Adipocyte (in vitro differentiated cells): ENCODE data around the gene LAMTOR5.
A peak's percentile ranks its signal among the peaks of the same experiment; 100 is the strongest.

Experiments
- DNase-seq: peaks from one replicate; pipeline ENCODE4 v3.0.0-alpha.2; 2015; ENCODE audit warnings: low read depth
- H3K27me3 ChIP-seq: replicated peaks from 2 replicates; pipeline ENCODE4 v1.7.0; 2013; ENCODE audit warnings: mild to moderate bottlenecking, low read length, moderate library complexity; ENCODE audit not compliant: control insufficient read depth, insufficient read depth
- H3K36me3 ChIP-seq: 2 replicates; pipeline ENCODE4 v1.7.0; 2013; ENCODE audit warnings: low read length, mild to moderate bottlenecking, moderate library complexity; ENCODE audit not compliant: control insufficient read depth, insufficient read depth, severe bottlenecking
- H3K4me1 ChIP-seq: 2 replicates; pipeline ENCODE4 v1.7.0; 2013; ENCODE audit warnings: mild to moderate bottlenecking, low read length, moderate library complexity; ENCODE audit not compliant: control insufficient read depth, insufficient read depth
- H3K4me3 ChIP-seq: 2 replicates; pipeline ENCODE4 v1.7.0; 2013; ENCODE audit warnings: mild to moderate bottlenecking, low read length, moderate library complexity
- H3K9ac ChIP-seq: 2 replicates; pipeline ENCODE4 v1.7.0; 2013; ENCODE audit warnings: mild to moderate bottlenecking, low read length, moderate library complexity
- H3K9me3 ChIP-seq: 2 replicates; pipeline ENCODE4 v1.7.0; 2013; ENCODE audit warnings: mild to moderate bottlenecking, low read length, moderate library complexity; ENCODE audit not compliant: control insufficient read depth

Gene LAMTOR5

DNA sequence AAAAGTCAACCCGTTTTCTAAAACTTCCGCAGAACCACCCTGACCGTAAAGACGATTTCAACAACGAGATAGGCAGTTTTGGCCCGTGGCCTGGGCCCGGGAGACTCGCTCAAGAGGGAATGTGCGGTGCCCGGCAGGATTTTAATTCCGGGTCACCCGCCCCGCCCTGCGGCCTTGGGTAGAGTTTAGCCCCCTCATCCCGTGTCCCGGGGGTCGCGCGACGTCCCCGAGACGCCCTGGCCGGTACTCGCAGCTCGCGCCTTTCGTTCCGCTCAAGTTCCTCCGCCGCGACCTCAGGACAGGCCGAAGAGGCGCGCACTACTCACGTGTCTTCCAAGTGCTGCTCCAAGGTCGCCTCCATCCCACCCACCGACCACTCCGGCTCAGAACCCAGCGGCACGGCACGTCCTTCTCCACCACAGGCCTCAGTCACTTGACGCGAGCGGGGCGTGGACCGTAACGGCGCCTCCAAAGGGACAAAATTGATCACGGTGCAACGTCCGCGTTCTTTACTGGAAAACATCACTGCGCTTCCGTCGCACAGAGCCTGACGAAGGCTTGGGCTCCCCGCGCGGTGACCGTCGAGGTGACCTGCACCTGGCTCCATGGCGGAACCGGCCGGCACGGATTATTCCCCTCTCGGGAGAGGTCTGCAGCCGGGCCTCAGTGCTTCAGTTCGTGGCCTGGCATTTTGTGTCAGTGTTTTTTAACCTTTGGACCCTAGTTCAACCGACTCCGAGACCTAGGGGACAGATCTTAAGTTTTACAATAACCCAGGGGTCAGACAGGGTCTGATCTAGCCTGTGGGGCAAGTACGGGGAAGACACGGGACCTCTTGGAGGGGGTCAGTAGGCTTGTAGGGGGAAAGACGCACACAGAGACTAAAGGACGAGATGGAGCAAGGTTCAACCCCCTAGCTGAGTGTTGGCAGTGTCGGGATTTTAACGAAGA, at the start of gene LAMTOR5:
Gene LAMTOR5, minus strand, starts transcription at position 435 of the 951 bp plus-strand sequence. Its CDS starts 74 bp downstream, at position 361.
- Histone ChIP-seq H3K4me1 (peaks cover 19% of the 10 kb centered on the region), H3K4me3 (peak within 1 kb of the TSS; percentile 99), H3K9me3 (no peaks in the 10 kb centered on the region), H3K27me3 (no peaks in the 10 kb centered on the region), H3K9ac (peak within 1 kb of the TSS; percentile 98), H3K36me3 (peaks cover 33% of the 10 kb centered on the region)
- peak; percentile 94 for DNase-seq

GRCh38 chr1:110457206-110457605, 49.7 kb upstream of the LAMTOR5 start:
- Histone ChIP-seq H3K4me3 (no peak overlapping the region), H3K9me3 (no peaks in the 10 kb centered on the region), H3K36me3 (no peaks in the 10 kb centered on the region), H3K9ac (no peak overlapping the region), H3K27me3 (peaks cover 37% of the 10 kb centered on the region), H3K4me1 (no peaks in the 10 kb centered on the region)
- DNase-seq, result no peak

- no peaks in the 10 kb centered on the region for H3K36me3 ChIP-seq
- no peak for DNase-seq
- peaks cover 37% of the 10 kb centered on the region for H3K27me3 ChIP-seq
- H3K4me1 ChIP-seq, result peaks cover 4% of the 10 kb centered on the region
- H3K9ac ChIP-seq, result no peak overlapping the region
- no peaks in the 10 kb centered on the region for H3K9me3 ChIP-seq
- H3K4me3 ChIP-seq, result no peak overlapping the region
Observed at GRCh38 chr1:110455151-110455550, 47.7 kb upstream of the LAMTOR5 start.

GRCh38 chr1:110454328-110454727, 46.8 kb upstream of the LAMTOR5 start:
- Histone ChIP-seq H3K9ac (no peak overlapping the region), H3K4me1 (peaks cover 11% of the 10 kb centered on the region), H3K27me3 (peaks cover 37% of the 10 kb centered on the region), H3K4me3 (no peak overlapping the region), H3K9me3 (no peaks in the 10 kb centered on the region), H3K36me3 (no peaks in the 10 kb centered on the region)
- no peak for DNase-seq

DNA sequence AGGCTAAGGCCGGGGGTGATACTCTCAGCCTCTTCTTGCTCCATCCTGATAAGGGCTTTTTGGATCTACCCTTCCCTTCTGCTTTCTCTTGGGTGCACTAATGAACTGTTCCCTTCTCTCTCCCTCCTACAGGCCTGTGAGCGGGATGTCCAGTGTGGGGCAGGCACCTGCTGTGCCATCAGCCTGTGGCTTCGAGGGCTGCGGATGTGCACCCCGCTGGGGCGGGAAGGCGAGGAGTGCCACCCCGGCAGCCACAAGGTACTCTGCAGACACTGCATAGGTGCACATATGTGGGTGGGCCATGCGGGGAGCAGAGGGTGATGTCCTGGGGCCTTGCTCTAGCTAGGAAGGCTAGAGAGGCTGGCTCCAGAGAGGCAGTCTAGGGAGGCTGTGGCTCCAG, 46.3 kb upstream of the LAMTOR5 start:
- no peak for DNase-seq
- H3K27me3 ChIP-seq, result peaks cover 39% of the 10 kb centered on the region
- H3K9ac ChIP-seq, result no peak overlapping the region
- H3K4me3 ChIP-seq, result no peak overlapping the region
- peaks cover 11% of the 10 kb centered on the region for H3K4me1 ChIP-seq
- H3K36me3 ChIP-seq, result no peaks in the 10 kb centered on the region
- H3K9me3 ChIP-seq, result no peaks in the 10 kb centered on the region

- no peak overlapping the region for H3K4me3 ChIP-seq
- no peak for DNase-seq
- no peak overlapping the region for H3K9ac ChIP-seq
- H3K9me3 ChIP-seq, result no peaks in the 10 kb centered on the region
- H3K36me3 ChIP-seq, result no peaks in the 10 kb centered on the region
- H3K4me1 ChIP-seq, result peaks cover 11% of the 10 kb centered on the region
- H3K27me3 ChIP-seq, result peaks cover 48% of the 10 kb centered on the region
Observed at GRCh38 chr1:110452330-110452729, 44.8 kb upstream of the LAMTOR5 start.

- Histone ChIP-seq H3K36me3 (no peaks in the 10 kb centered on the region), H3K27me3 (peaks cover 51% of the 10 kb centered on the region), H3K9me3 (no peaks in the 10 kb centered on the region), H3K4me1 (peaks cover 11% of the 10 kb centered on the region), H3K9ac (no peak within 1 kb of the TSS), H3K4me3 (no peak within 1 kb of the TSS)
- no peak for DNase-seq
Observed at GRCh38 chr1:110450929-110451328, 43.4 kb upstream of the LAMTOR5 start, which contains the start of gene PROK1. Gene PROK1 (plus strand): TSS chr1:110451149. CDS start chr1:110451217, 68 bp downstream.

DNA sequence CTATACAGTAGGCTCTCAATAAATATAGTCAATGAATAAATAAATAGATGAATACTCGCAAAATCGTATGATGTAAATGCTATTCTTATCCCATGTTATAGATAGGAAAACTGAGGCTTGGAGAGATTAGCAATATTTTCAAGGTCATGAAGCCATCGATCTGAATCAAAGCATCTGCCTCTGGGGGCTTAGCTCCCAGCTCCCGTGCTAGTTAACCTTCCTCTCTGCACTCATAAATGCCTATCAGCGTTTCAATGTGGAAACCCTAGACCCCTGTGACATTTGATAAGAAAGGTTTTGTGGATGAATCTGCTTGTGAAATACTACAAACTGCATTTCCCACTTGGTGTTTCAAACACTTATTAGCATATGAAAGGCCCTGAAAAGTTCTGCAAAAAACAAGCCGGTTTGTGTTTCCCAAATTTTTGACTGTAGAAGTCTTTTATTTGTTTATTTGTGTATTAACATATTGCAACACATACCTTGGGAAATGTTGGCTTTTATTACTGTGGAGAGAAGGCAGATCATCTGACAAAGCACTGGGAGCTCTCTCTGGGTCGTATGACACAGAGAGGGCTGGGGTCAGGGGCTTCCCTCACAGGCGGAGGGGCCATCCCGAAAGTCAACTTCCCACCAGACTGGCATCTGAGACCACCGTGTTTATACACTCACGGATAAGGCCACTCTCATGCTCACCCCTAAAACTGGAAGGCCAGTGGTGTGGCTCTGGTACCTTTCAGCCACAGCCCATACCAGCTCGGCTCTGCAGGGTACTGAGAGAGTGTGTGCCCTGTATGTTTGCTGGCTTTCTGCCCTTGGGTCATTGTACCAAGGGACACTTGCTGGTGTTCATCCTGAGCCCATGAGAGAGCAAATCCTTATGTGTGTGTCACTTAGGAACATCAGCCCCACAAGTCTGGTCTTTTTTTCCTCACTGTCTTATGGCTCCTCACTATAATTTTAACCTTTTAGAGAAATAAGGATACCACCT, 42.5 kb upstream of the LAMTOR5 start:
- no peaks in the 10 kb centered on the region for H3K9me3 ChIP-seq
- peak; percentile 78 for DNase-seq
- peaks cover 11% of the 10 kb centered on the region for H3K4me1 ChIP-seq
- H3K9ac ChIP-seq, result peak overlapping the region; percentile 1
- H3K27me3 ChIP-seq, result peaks cover 44% of the 10 kb centered on the region
- H3K4me3 ChIP-seq, result no peak overlapping the region
- H3K36me3 ChIP-seq, result no peaks in the 10 kb centered on the region

DNA sequence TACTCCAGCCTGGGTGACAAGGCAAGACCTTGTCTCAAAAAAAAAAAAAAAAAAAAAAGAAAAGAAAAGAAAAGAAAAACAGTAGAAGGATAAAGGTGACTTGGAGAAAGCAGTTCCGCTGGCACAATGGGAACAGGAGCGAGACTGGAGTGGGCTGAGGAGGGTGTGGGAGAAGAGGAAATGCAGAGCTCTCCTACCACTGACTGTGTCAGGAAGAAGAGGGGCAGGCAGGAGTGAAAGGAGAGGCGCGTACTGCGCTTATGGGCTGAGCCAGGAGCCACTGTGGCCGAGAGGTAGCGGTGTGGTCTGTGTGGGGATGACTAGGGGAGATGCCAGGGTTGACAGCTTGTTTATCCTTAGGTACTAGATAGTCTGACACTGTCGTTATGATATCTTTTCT, 37.1 kb upstream of the LAMTOR5 start:
- no peaks in the 10 kb centered on the region for H3K36me3 ChIP-seq
- no peak for DNase-seq
- H3K4me1 ChIP-seq, result peaks cover 18% of the 10 kb centered on the region
- H3K27me3 ChIP-seq, result peaks cover 19% of the 10 kb centered on the region
- H3K9ac ChIP-seq, result no peak overlapping the region
- no peaks in the 10 kb centered on the region for H3K9me3 ChIP-seq
- no peak overlapping the region for H3K4me3 ChIP-seq

DNA sequence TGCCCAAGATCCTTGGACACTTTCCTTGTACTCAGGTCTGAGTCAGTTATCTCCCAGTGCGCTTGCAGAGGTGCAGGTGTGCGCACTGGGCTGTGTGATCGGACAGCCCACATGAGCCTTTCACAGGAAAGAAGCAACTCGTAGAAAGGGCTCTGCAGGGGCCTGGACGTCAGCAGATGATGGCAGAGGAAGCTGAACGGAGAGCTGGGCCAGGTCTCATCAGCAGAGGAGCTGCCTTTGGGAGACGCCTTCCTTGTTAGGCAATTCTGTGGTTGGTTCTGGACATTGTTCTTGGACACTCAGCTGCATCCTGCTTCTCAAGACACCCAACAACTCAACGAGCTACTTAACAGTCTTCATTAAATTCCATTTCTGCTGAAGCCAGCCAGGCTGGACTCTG, 36.0 kb upstream of the LAMTOR5 start:
- Histone ChIP-seq H3K4me3 (no peak overlapping the region), H3K4me1 (peaks cover 18% of the 10 kb centered on the region), H3K9ac (no peak overlapping the region), H3K27me3 (peaks cover 14% of the 10 kb centered on the region), H3K36me3 (no peaks in the 10 kb centered on the region), H3K9me3 (no peaks in the 10 kb centered on the region)
- no peak for DNase-seq

GRCh38 chr1:110441888-110442287, 34.4 kb upstream of the LAMTOR5 start:
- no peaks in the 10 kb centered on the region for H3K9me3 ChIP-seq
- peaks cover 18% of the 10 kb centered on the region for H3K4me1 ChIP-seq
- no peaks in the 10 kb centered on the region for H3K36me3 ChIP-seq
- peak; percentile 28 for DNase-seq
- H3K27me3 ChIP-seq, result no peaks in the 10 kb centered on the region
- H3K9ac ChIP-seq, result peak overlapping the region; percentile 55
- H3K4me3 ChIP-seq, result no peak overlapping the region
